Activated effector memory CD4-positive, alpha-beta T cell treated with anti-CD3 and anti-CD28 coated beads, Interleukin-2, amount 50 U/mL, for 16 hours (primary cell): ENCODE results near the gene PRDM11.
"Not testable (repeated sequence)": the region's sequence is repeated elsewhere in the genome, so short reads cannot be mapped to it uniquely, and the experiment has no call there.

Experiments
- DNase-seq: peaks from one replicate; pipeline ENCODE4 v3.0.0-alpha.2; 2020

PRDM11 gene

DNA sequence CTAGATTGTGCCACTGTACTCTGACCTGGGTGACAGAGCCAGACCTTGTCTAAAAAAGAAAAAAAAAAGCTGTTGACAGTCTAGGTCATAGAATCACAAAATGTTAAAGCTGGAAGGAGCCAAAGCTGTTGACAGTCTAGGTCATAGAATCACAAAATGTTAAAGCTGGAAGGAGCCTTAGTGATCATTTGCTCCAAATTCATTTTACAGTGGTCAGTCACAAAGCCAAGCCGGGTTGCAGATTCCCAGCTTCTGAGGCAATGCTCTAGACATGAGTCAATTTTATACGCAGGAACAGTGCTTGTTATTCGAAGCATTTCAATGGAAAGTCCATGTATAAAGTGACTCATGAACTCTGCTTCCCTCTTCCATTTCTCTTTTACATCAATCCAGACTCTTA is 92.3 kb downstream of the PRDM11 start:
- no peak for DNase-seq

DNA sequence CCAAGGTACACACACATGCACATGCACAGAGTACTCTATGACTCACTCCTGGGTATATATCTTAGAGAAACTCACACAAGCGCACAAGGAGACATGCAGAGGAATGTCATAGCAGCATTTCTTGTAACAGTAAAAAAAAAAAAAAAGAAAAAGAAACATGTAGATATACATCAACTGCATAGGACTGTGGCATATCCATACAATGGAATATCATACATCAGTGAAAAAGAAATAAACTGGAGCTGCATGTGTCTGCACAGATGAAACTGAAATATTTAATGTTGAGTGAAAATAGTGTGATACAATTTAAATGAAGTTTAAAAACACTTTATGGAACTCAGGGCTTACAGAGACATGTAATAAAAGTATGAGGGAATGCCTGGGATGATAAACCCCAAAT is 93.3 kb downstream of the PRDM11 start:
- DNase-seq, result no peak

DNA sequence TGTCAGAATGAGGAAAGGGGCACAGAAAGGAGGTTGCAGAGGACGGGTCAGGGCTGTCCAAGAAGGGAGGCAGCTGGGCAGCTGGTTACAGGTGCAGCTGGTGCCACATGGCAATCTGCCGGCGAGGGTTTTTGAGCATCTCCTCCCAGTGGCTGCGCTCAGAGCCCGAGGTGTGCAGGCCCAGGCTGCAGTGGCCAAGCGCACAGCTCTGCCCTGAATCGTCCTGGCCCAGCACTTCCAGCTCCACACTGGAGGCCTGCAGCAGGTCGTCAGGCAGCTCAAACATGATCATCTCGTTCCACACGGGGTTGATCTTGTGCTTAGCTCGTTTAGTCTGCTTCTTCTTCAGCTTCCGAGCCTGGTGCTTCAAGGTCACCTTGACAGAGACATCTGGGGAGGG is 97.5 kb downstream of the PRDM11 start:
- DNase-seq, result no peak

DNA sequence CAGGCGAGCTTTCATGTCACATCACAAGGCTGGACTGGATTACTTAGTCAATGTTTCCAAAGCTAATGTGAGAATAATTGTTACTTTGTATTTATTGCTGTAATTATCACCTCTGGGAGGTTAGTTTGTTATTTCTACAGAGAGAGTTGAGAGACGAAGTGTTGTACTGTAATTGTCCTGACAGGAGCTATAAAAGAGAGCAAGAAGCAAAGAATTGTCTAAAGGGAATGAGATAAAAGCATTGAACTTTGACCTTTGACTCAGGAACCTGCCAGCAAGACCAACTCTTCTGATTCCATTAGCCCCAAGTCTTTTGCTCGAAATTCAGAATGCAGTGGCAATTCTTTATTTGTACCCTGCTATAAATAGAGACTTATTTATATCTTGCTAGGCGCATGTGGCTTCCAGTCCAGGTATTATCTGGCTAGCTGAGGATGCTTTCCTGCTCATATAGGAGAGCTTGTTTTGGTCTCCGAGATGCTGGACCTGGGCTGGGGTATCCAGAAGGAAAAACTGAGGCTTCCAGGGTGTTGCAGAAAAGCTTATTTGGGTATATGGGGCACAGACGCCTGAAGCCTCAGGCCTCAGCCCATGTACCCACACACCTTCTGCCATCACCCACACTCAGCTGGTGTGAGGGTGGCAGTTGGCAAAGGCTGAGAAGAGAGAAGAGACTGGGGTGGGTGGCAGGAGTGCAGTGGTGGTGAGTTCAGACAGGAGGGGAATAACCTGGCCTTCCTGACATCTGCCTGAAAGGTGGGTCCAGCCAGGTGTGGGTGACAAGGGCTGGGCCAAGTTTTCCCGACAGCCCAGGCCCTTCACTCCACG is 99.0 kb downstream of the PRDM11 start:
- no peak for DNase-seq

DNA sequence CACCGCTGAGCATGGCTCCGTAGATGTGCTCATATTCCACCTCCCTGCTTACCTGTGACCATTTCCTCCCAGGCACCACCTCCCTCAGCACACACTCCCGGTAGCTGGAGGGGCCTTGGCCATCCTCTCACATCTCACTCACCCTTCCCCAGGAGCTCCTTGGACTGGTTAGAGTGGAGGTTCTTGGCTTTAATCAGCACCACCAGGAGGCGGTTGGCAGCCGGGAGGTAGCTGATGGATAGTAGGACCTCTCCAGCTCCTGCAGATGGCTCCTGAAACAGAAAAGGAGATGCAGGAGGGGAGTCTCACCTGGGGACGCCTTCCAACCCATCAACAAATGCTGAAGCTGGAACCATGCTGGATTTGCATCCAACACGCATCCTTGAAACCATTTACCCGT is 99.8 kb downstream of the PRDM11 start:
- DNase-seq, result no peak

DNA sequence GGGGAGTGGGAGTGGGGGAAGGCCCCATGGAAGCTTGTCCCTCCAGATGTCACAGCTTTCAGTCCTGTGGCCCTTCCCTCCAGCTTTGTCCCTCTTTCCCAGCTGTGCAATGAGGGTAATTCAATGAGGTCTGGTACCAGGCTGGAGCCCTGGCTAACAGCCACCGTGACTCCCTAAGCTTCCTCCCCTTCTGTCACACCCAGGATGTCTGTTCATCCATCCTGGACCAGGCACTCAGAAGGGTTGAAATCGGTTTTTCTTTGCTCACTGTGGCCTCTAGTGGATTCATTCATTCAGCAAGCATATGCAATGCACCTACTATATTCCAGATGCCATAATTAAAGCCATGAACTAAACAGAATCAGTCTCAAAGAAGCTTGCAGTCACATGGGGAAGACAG is 101.0 kb downstream of the PRDM11 start:
- DNase-seq, result no peak

DNA sequence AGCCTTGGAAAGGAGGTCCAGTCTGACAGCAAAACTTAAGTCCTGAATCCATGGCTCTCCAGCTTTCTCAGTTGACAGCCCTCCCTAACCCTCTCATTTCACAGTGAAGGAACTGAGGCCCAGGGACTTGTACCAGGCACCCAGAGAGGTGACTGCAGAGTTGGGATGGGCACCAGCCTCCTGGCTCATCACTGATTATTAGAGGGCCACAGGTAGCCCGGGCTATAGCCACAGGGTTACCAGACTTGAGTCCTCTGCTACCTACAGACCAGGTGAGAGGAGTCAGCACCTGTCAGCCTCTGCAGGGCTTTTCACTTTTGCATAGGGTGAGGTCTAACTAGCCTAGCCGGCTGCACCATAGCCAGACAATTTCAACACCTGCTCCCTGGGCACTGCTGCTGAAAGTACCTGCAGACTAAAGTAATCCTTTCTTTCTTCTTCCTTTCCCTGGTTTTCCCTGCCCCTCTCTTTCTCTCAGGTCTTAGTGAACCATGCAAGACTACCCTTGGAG is 102.1 kb downstream of the PRDM11 start:
- peak; percentile 33 for DNase-seq

DNA sequence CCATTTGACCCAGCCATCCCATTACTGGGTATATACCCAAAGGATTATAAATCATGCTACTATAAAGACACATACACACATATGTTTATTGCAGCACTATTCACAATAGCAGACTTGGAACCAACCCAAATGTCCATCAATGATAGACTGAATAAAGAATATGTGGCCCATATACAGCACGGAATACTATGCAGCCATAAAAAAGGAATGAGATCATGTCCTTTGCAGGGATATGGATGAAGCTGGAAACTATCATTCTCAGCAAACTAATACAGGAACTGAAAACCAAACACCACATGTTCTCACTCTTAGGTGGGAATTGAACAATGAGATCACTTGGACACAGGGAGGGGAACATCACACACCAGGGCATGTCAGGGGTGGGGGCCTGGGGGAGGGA is 102.9 kb downstream of the PRDM11 start:
- DNase-seq, result not testable (repeated sequence)

DNA sequence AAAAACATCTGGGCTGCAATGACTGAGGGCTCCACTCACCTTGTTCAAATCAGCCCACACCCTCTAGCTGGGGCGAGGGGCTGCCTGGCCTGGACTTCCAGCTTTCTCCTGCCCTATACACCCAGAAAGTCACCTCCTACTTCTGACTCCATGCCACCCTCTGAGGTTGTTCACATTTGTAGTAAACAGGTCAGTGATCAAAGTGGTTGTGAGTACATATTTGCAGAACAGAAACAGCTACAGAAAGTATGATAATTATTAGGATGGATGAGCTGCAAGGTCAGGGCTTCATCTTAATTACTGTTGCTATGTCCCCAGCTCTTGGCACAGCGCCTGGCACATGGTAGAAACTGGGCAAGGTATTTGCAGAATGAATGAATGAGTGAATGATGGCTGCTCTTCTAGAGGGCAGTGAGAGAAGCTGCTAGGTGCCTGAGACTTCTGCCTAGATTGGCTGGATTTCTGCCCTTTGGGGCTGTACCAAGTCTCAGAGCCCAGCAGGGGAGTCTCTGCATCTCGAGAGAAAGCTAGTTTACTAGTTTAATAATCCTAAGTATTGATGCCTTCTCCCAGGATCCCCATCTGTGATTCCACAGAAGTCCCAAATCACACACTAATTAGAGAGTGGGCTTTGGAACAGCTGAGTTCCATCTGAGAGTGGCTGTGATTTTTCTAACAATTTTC is 103.7 kb downstream of the PRDM11 start:
- no peak for DNase-seq

DNA sequence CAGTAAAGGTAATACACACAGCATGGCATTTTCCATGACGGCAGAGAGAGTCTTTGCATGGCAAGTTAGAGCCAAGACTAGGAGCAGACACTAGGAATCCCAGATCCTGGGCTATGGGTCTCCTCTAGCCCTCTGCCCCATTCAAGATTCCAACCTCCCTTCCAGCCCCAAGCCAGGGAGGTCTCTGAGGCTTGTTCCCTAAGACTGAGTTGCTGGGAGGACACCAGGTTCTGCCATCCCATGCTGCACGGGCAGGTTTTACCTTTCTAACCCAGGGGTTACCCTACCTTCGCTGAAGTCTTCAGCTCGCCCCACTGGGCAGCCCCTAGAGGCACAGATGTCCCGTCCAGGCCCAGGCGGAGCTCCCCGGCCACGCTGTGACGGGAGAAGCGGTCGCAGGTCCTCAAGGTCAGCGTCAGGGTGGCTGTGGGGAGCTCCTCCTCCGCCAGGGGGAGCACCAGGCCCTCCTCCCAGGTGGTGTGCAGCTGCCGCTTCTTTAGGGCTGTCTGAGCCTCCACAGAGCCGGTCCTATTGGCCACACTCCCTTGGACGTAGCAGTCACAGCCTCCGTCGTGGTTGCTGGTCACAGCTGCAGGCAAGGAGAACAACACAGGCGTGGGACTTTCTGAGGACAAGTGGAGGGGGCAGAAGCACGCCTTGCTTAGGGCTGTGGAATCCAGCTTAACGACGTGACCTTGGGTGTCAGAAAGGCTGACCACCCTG is 105.9 kb downstream of the PRDM11 start:
- DNase-seq, result peak; percentile 69

DNA sequence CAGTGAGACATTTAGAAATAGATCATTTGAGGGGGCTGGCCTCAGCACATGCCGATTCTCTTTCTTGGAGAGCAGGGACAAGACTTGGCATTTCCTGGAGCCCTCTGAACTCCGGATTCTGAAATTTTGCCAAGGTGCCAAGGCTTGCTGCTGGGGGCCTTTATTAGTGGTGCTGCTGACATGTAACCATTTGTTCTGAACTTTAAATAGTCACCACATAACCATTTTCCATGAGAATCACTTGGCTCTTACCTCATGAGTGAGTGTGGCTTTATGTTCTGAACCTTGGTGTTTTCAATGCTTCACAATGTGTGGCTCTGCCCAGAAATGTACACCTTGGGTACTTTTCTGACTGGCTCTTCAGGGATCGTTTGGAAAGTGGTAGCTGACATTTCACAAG is 106.4 kb downstream of the PRDM11 start:
- no peak for DNase-seq

DNA sequence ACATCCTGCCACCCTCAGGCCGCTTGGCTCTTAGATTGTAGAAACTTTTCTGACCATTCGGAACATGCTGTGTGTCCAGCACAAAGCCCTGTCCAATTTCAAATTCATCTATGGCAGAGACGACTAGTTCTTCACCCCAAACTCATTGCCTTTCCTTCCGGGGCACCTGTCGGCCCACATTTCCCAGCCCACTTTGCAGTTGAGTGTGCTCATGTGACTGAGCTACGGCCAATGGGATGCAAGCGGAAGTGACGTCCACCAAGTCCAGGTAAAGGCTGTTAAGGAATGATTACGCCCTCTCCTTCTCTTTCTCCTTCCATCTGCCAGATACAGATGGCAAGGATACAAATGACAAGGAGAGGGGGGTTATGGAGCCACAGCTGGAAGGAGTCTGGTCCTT is 107.2 kb downstream of the PRDM11 start:
- DNase-seq, result no peak

DNA sequence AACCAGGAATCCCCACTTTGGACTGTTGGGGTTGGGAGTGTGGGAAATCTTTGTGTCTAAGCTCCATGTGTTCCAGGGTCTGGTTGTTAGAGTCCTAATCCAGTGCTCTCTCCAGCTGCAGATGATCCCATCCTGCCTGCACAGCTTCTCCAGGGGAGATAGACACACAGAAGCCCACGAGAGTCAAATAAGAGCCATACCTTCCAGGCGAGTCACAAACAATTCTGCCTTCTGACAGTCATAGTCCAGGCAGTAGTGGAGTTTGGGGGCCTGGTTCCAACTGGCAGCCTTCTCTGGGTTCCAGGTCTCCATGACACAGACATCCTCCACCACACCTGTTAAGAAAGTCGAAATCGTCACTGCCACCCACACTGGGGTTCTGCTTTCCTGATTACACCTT is 107.6 kb downstream of the PRDM11 start:
- no peak for DNase-seq

DNA sequence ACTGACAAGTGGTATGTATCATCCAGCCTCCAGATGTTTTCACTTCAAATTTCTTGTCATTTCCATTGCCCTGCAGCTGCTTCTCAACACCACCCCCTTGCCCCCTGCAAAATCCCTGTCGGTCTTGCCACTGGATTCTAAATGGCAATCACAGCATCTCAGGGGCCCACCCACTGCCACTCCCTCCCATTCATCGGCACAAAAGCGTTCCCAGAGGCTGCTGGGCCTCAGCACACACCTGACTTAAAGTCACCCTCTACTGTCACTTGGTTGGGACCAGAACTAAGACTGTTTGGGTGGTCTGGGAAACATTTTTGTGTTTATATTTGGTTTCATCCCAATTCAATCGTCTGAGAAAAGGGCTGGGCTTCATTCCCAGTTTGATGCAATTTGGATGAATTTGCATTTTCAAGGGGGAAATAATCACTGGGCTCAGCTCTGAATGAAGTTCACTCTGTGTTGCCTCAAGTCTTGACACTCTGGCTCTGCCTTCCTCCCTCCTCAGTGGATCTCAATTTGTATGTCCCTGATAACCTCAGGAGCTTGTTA is 112.6 kb downstream of the PRDM11 start:
- no peak for DNase-seq

DNA sequence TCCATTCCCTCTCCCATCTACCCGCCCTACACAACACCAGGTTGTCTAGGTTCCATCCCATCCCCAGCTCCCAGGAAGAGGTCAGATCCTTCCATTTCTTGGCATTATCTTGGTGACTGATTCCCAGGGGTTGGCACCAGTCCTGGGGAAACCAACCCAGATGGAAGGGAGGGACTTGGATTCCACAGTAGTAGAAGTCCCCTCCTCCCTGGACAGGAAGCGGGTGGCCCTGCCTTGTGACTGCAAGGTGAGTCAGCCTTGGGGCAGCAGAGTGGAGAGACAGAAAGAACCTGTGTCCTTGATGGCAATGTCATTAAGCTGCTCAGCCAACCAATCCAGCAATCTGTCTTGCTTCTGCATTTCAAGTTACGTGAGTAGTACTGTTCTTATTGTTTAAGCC is 113.2 kb downstream of the PRDM11 start:
- no peak for DNase-seq

DNA sequence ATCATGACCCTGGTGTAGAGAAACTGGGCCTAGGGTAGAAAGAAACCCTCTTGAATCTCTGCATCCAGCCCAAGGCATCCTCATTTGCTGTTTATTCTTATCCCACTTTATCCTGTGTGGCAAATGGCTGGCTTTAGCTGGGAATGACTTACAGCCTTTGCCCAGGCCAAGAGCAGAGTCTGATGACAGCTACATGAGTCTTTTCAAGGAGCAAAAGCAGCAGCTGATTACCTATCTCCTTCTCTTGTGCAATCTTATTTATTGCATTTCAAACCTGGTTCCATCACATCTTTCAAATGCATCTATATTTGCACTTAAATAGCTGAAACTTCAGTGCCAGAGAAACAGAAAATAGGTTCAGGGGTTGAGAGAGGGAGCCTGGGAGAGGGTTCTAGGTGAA is 113.6 kb downstream of the PRDM11 start:
- DNase-seq, result no peak

DNA sequence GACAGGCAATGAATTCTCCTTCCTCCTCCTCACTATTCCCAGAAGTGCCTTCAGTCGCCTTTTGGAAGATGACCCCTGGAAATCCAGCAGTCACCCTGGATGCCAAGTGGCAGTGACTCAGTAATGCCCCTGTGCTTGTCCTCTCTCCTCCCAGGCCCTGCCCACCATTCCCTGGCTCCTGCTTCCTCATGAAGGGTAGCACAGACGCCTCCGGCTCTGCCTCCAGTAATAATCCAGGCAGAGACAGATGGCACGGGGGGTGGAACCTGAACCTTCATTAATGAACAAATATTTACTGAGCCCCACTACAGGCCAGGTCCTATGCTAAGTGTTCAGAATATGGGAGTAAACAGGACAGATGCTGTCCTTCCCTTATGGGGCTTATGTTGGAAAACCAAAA is 116.5 kb downstream of the PRDM11 start:
- no peak for DNase-seq

DNA sequence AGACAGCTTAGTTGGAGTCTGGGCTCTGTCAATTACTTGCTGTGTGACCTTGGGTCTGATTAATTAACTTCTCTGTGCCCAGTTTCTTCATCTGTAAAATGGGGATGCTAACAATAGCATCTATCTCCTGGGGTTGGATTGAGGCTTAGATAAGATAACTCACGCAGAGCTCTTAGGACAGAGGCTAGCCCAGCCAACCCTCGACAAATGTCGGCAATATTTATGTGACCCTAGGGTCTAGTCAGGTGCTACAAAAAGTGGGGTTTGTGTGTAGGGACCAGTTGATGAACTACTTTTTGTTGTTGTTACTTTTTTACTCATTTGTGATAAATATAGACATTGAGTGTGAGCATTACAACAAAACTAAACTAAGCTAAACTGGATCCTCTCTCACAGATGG is 117.3 kb downstream of the PRDM11 start:
- DNase-seq, result no peak

DNA sequence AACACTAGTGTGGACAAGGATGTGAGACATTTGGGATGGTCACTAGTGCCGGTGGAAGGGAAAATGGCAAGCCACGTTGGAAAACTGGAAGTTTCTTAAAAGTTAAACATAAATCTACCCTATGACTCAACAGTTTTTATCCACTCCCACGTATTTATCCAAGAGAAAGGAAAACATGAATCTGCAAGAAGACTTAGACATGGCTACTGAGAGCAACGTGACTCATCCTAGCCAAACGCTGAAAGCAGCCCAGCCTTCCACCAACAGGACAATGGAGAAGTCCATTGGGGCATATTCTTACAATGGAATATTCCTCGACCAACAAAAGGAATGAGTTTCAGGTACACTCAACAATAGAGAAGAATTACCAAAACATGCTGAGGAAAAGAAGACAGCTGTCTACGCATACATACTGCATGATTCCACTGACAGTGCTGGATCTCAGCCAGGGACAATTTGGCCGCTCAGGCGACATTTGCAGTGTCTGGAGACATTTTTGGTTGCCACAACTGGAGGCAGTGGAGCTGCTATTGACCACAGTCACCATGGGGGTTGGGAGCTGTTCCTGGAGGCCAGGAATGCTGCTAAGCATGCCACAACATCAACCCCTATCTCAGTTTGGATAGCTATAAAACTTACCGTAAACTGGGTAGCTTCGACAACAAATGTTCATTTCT is 118.5 kb downstream of the PRDM11 start:
- no peak for DNase-seq

DNA sequence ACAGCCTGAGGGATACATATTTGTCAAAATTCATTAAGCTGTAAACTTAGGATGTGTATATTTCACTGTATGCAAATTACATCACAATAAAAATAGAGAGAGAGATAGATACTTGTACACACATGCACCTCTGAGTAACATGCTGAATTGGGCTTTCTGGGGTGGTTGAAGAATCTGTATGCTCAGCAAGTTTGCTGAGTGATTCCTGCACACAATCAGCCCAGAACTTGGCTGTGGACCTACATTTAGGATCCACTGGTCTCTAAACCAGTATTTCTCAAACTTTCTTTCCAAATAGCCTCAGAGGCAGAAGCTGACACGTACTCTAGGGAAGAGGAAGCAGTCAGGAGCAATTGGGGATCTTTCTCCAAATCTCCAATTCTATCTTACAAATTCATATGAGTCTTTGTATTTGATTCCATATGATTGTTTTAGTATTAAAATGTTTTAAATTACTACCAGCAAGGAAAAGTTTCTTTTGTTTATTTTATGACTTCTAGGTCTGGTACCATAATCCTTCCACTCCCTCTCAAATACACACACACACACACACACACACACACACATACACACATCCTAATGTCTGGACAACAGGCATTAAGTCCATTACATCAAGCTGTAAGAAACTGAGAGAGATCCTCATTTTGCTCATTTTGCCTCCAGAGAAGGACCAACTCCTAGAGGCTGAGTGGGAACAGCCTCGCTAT is 119.7 kb downstream of the PRDM11 start:
- no peak for DNase-seq

DNA sequence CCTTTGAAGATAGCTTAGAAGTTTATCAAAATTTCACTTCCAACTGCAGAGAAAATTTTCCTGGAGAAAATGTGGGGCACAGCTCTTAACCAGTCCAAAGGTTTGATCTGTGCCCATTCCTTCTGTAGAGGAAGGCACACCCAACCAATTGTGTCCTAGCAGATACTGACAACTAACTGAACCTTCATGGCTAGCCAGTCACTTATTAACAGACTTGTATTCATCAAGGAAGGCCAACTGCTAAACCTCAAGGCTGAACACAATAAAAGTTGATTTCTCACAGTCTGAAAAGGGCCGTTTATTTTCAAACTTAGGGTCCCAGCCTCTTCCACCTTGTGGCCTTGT is 120.2 kb downstream of the PRDM11 start:
- no peak for DNase-seq

DNA sequence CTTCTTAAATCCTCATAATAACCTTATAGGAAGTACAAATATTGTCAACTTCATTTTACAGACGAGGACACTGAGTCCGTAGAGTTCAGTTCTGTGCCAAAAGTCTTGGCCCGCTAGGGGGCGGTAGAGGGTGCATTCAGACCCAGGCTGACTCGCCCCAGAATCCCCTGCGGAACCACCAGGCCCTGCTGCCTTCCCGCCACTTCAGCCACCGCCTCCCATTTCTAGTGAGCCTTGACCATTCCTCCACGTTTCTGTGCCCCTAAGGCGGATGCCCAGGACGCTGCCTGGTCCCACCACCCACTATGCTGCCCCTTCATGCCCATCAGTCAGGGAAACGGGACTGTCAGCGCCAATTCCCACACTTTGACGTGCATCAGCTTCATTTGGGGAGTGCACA is 120.6 kb downstream of the PRDM11 start:
- DNase-seq, result no peak
